ENCODE results near the gene CSF3R. TPM values are rescaled to one million over a fixed set of nuclear protein-coding genes. Genes with fewer than 3 reads are reported as not detected.

The CSF3R gene
- total and polyA plus RNA-seq, 2 donors (not counting 3 experiments of a cell fraction or from before 2014, with no cell fraction given), result not detected

- peaks cover 5% of the 10 kb centered on the region for H3K4me1 ChIP-seq (ENCODE audit: control insufficient read depth, extremely low read depth, insufficient read depth, low read length)
- no peaks in the 10 kb centered on the region for H3K9me1 ChIP-seq (replicated peaks; ENCODE audit: control insufficient read depth, extremely low read depth, insufficient read depth, low read length)
- no peaks in the 10 kb centered on the region for H4K20me1 ChIP-seq (replicated peaks; ENCODE audit: control insufficient read depth, extremely low read depth, insufficient read depth, low read length)
- no TSS peak for BruUV-seq (replicated peaks)
- no peak overlapping the region for H3K9ac ChIP-seq (replicated peaks; ENCODE audit: extremely low read depth, insufficient read depth, low read length)
- ChIA-PET POLR2A (no interaction called here), CTCF (interaction anchor here (1.6 kb wide), 1 partner anchor 10 kb away, joined by 3 read pairs; no protein-coding TSS in a partner anchor)
- H3K27ac ChIP-seq (ENCODE audit: insufficient read depth, low read depth, low read length), result no peak overlapping the region
- FAIRE-seq (no peak), DNase-seq (ENCODE audit: low read depth, low spot score) (no peak)
- no peaks in the 10 kb centered on the region for H3K36me3 ChIP-seq (ENCODE audit: control insufficient read depth in 2 of 2, extremely low read depth in 1 of 2, insufficient read depth in 2 of 2, low read length in 2 of 2)
- H3K4me3 ChIP-seq (replicated peaks in 1 of 3; ENCODE audit: insufficient read depth in 1 of 3, low read depth in 1 of 3, low read length in 3 of 3), result no peak overlapping the region
- no peak overlapping the region for H2AFZ ChIP-seq (ENCODE audit: low read depth, low read length)
- no peaks in the 10 kb centered on the region for H3K9me3 ChIP-seq (replicated peaks; ENCODE audit: control insufficient read depth, insufficient read depth, low read length)
- no peaks in the 10 kb centered on the region for H3K79me2 ChIP-seq (ENCODE audit: control insufficient read depth, insufficient read depth, low read length)
- dilution Hi-C loops (cut with MboI; ENCODE audit: extremely low pct_ligation_motif_present, low sequenced_read_pairs), result no loop called here
- no peak for TF ChIP-seq CTCF (IDR thresholded peaks at IDR 0.05; ENCODE audit: extremely low read depth in 1 of 2, insufficient read depth in 1 of 2, low read depth in 1 of 2, low read length in 2 of 2)
- TF ChIP-seq, protein P1, sequence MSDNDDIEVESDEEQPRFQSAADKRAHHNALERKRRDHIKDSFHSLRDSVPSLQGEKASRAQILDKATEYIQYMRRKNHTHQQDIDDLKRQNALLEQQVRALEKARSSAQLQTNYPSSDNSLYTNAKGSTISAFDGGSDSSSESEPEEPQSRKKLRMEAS (IDR thresholded peaks at IDR 0.05; ENCODE audit: insufficient read depth, insufficient read length), result no peak
- TF ChIP-seq FOS (IDR thresholded peaks at IDR 0.05; ENCODE audit: borderline replicate concordance, insufficient read depth, low read length), result no peak
- TF ChIP-seq JUN (IDR thresholded peaks at IDR 0.05; ENCODE audit: borderline replicate concordance, insufficient read depth, insufficient read length, low read depth), result no peak
- TF ChIP-seq MYC (IDR thresholded peaks at IDR 0.05; ENCODE audit: low read depth, low read length), result no peak
- TF ChIP-seq POLR2A (IDR thresholded peaks at IDR 0.05; ENCODE audit: low read depth, low read length), result no peak
- TF ChIP-seq GATA2 (IDR thresholded peaks at IDR 0.05; ENCODE audit: insufficient read depth, insufficient read length, low read depth, low read length), result no peak
- no peak for TF ChIP-seq POLR2AphosphoS5 (IDR thresholded peaks at IDR 0.05; ENCODE audit: insufficient read depth, low read depth, low read length)
- TF ChIP-seq EZH2 (IDR thresholded peaks at IDR 0.05; ENCODE audit: borderline replicate concordance, low read depth, low read length, severe bottlenecking), result no peak
- intact Hi-C loops (cut with micrococcal nuclease), result no loop called here
- no peaks in the 10 kb centered on the region for H3K27me3 ChIP-seq (ENCODE audit: control insufficient read depth in 2 of 2, insufficient read depth in 2 of 2, low read length in 2 of 2)
- no peak overlapping the region for H3K4me2 ChIP-seq (ENCODE audit: insufficient read depth, low read length)
Measured at GRCh38 chr1:36469163-36469562, 13.6 kb downstream of the CSF3R start.

All from endothelial cell of umbilical vein (primary cell).